IPS-18c (cell line): ENCODE data around the gene SLC35D3.
A peak's percentile ranks its signal among the peaks of the same experiment; 100 is the strongest.
"Not testable (repeated sequence)": the region's sequence is repeated elsewhere in the genome, so short reads cannot be mapped to it uniquely, and the experiment has no call there.

Experiments used
- H3K4me3 ChIP-seq: 2 replicates; pipeline ENCODE4 v1.7.0; 2013; ENCODE audit warnings: low read depth, mild to moderate bottlenecking, low read length, moderate library complexity; ENCODE audit not compliant: insufficient read depth
- H3K9me3 ChIP-seq: one replicate; pipeline ENCODE4 v1.6.1; 2013; ENCODE audit warnings: mild to moderate bottlenecking, low read length, moderate library complexity; ENCODE audit not compliant: control insufficient read depth, insufficient read depth

Gene SLC35D3

GRCh38 chr6:136921936-136922684 is at the start of gene SLC35D3:
SLC35D3 (plus strand) TSS chr6:136922301; CDS start chr6:136922429, 128 bp downstream.
- H3K9me3 ChIP-seq, result peaks cover 5% of the 10 kb centered on the region
- peak within 1 kb of the TSS; percentile 59 for H3K4me3 ChIP-seq

- Histone ChIP-seq H3K9me3 (no peaks in the 10 kb centered on the region), H3K4me3 (no peak overlapping the region)
Observed at GRCh38 chr6:136873748-136874147, 48.4 kb upstream of the SLC35D3 start.

GRCh38 chr6:136876469-136876868 is 45.6 kb upstream of the SLC35D3 start:
- H3K9me3 ChIP-seq, result not testable (repeated sequence)

GRCh38 chr6:136880748-136881460 is 41.2 kb upstream of the SLC35D3 start:
- Histone ChIP-seq H3K9me3 (no peaks in the 10 kb centered on the region), H3K4me3 (no peak overlapping the region)

More at GRCh38 chr6:136876469-136876868, 45.6 kb upstream of the SLC35D3 start:
- H3K4me3 ChIP-seq, result not testable (repeated sequence)

GRCh38 chr6:136886091-136886490 is 36.0 kb upstream of the SLC35D3 start:
- H3K9me3 ChIP-seq, result no peaks in the 10 kb centered on the region

GRCh38 chr6:136887953-136888352 is 34.1 kb upstream of the SLC35D3 start:
- H3K9me3 ChIP-seq, result no peaks in the 10 kb centered on the region
- H3K4me3 ChIP-seq, result no peak overlapping the region

More at GRCh38 chr6:136886091-136886490, 36.0 kb upstream of the SLC35D3 start:
- H3K4me3 ChIP-seq, result no peak overlapping the region

GRCh38 chr6:136889271-136890193 is 32.6 kb upstream of the SLC35D3 start:
- Histone ChIP-seq H3K4me3 (no peak overlapping the region), H3K9me3 (no peaks in the 10 kb centered on the region)

GRCh38 chr6:136890194-136890839 is 31.8 kb upstream of the SLC35D3 start:
- no peaks in the 10 kb centered on the region for H3K9me3 ChIP-seq
- no peak overlapping the region for H3K4me3 ChIP-seq

GRCh38 chr6:136890986-136891385 is 31.1 kb upstream of the SLC35D3 start:
- no peaks in the 10 kb centered on the region for H3K9me3 ChIP-seq
- no peak overlapping the region for H3K4me3 ChIP-seq

- H3K9me3 ChIP-seq, result no peaks in the 10 kb centered on the region
- no peak overlapping the region for H3K4me3 ChIP-seq
Observed at GRCh38 chr6:136893187-136893586, 28.9 kb upstream of the SLC35D3 start.

GRCh38 chr6:136895901-136896300 is 26.2 kb upstream of the SLC35D3 start:
- Histone ChIP-seq H3K4me3 (no peak overlapping the region), H3K9me3 (no peaks in the 10 kb centered on the region)

GRCh38 chr6:136897071-136897470 is 25.0 kb upstream of the SLC35D3 start:
- no peak overlapping the region for H3K4me3 ChIP-seq
- no peaks in the 10 kb centered on the region for H3K9me3 ChIP-seq

GRCh38 chr6:136901212-136901784 is 20.8 kb upstream of the SLC35D3 start:
- Histone ChIP-seq H3K4me3 (no peak overlapping the region), H3K9me3 (no peaks in the 10 kb centered on the region)

GRCh38 chr6:136904477-136904876 is 17.6 kb upstream of the SLC35D3 start:
- not testable (repeated sequence) for H3K4me3 ChIP-seq, H3K9me3 ChIP-seq

- Histone ChIP-seq H3K9me3 (no peaks in the 10 kb centered on the region), H3K4me3 (no peak overlapping the region)
Observed at GRCh38 chr6:136914947-136915346, 7.2 kb upstream of the SLC35D3 start.

GRCh38 chr6:136918706-136919105 is 3.4 kb upstream of the SLC35D3 start:
- H3K9me3 ChIP-seq, result peaks cover 3% of the 10 kb centered on the region
- no peak overlapping the region for H3K4me3 ChIP-seq

- Histone ChIP-seq H3K9me3 (peaks cover 5% of the 10 kb centered on the region), H3K4me3 (no peak overlapping the region; the same call in 1 of the 2 replicates)
Observed at GRCh38 chr6:136920216-136920615, 1.9 kb upstream of the SLC35D3 start.
